Cardiac fibroblast (primary cell): ENCODE results near the gene LTB.

ENCODE experiments used
- DNase-seq, 2 donors: peaks; one replicate each; pipeline versions ENCODE4 v3.0.0 to v3.0.0-alpha.2; 2010; ENCODE audit warnings: low read depth in 2 of 2
- H3K4me3 ChIP-seq, 2 donors: replicated peaks in 1 of 2; 1 replicate in 1 of 2; 2 replicates in 1 of 2; pipeline ENCODE4 v1.5.1; 2011; ENCODE audit warnings: low read depth in 2 of 2, low read length in 2 of 2, mild to moderate bottlenecking in 2 of 2, moderate library complexity in 1 of 2
- TF ChIP-seq, protein P1 (sequence below): IDR thresholded peaks from one replicate; pipeline ENCODE4 v1.5.1; 2011; ENCODE audit warnings: low read depth, mild to moderate bottlenecking, low read length, inconsistent platforms

The LTB gene

DNA sequence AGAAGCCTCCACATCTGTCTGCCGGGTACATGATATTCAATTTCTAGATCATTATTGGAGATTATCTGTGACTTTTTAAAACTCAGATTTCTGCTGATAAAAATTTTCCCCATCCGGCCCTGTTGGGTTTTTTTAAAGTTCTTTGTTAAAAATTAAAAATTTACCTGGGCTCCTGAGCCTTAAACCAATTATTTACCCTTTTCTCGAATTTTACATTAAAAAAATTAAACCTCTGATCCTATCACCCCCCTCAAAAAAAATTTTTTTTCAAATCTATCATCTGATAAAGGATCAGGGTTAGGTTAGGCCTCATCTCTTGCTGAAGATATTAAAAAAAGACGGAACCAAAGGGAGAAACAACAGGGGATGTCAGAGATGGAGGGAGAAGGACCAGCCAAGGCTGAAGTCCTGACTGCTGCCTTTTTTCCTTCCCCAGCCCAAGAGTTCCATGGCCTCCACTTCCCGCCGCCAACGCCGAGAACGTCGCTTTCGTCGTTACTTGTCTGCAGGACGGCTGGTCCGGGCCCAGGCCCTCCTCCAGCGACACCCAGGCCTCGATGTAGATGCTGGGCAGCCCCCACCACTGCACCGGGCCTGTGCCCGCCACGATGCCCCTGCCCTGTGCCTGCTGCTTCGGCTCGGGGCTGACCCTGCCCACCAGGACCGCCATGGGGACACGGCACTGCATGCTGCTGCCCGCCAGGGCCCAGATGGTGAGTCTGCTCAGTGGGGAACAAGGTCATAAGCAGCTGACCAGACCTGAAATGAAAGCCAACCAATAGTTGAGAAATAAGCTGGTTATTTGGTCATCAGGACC lies 34.3 kb downstream of the LTB start:
- TF ChIP-seq, protein P1, sequence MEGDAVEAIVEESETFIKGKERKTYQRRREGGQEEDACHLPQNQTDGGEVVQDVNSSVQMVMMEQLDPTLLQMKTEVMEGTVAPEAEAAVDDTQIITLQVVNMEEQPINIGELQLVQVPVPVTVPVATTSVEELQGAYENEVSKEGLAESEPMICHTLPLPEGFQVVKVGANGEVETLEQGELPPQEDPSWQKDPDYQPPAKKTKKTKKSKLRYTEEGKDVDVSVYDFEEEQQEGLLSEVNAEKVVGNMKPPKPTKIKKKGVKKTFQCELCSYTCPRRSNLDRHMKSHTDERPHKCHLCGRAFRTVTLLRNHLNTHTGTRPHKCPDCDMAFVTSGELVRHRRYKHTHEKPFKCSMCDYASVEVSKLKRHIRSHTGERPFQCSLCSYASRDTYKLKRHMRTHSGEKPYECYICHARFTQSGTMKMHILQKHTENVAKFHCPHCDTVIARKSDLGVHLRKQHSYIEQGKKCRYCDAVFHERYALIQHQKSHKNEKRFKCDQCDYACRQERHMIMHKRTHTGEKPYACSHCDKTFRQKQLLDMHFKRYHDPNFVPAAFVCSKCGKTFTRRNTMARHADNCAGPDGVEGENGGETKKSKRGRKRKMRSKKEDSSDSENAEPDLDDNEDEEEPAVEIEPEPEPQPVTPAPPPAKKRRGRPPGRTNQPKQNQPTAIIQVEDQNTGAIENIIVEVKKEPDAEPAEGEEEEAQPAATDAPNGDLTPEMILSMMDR = no peak
- DNase-seq = no peak
- peak overlapping the region; percentile 42 to 54 for H3K4me3 ChIP-seq

DNA sequence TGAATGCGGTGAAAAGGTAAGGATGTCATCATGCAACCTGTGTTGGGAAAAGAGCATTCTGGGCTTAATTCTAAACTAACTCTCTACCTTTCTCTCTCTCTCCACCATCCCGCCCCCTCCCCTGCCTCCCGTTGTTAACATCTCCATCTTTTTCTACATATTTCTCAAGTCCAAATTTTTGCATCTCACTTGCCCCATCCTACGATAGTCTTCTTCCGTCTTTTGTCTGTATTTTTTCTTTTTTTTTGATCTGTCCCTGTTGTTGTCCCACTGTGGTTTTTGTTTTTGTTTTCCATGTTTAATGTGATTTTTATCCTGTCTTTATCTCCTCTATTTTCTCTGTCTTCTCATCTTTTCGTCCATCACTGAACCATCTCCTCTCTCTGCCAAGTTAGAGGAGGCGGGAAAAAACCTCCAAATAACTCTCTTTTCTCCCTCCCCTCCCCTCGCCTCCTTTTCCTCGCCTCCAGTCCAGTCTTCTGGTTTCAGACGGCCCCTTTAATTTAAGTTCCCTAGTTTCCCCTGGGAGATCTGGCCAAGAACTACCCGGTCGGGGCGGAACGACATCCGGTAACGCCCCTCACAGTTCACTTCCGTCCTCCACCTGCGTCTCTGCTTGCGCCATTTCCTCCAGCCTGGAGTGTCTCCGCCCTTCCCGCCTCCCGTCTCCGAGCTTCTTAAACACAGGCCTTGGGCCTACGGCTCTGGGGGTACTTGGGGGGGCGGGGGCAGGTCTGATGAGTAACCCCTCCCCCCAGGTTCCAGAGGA lies 35.1 kb downstream of the LTB start, which contains the start of gene NFKBIL1:
Gene NFKBIL1 (plus strand): TSS at position 651 of the 769 bp plus-strand sequence. CDS start 87 bp downstream, at position 738.
- DNase-seq = peak; percentile 99
- TF ChIP-seq, protein P1 = no peak
- peak within 1 kb of the TSS; percentile 42 to 54 for H3K4me3 ChIP-seq

DNA sequence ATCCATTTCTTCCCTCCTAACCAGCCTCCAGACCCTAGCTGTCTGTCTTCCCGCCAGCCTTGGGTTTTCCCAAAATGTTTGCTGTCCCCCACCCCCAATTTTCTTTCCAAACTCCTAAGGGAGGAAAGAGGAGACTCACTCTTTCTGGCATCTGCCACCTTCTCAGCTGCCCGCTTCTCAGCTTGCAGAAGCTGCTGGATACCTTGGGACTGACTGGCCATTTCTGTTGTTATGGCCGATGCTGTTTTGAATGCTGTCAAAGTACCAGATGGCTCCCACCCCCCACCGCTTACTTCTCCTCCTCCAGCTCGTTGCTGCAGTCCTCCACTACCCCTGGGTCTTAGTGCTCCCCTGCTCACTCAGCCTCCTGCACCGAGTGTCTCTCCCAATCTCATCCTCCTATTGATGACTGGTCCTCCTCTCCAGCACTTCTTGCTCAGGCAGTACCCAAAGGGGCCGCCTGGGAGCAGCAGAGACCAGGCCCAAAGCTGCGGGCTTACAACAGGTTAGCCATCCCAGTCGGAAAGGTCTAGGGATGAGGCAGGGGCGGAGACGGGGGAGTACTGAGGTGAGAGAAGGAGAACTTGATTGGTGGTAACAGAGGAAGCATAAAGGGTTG lies 35.8 kb downstream of the LTB start, which contains the start of gene ATP6V1G2:
Gene ATP6V1G2 (minus strand): TSS at position 270 of the 619 bp plus-strand sequence. CDS start 49 bp downstream, at position 221.
- TF ChIP-seq, protein P1 = peak; percentile 100
- peak; percentile 94 to 95 for DNase-seq

DNA sequence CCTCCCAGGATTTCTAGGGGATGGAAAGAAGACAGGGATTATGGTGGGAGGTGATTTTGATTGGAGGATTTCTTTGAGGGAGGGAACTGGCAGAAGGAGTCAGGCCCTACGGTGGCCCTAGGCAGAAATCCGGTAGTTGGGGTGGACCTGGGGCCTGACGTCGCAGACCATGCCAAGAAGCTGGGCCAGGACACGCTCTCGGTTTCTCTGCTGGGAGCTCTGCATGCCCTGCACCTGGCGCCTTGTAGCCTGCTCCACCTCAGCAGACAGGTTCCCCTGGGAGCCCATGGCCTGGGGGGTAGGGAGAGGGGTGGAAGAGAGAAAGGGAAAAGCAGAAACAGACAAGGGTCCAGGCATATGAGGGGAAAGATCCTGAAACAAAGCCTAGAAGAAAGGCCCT lies 36.9 kb downstream of the LTB start:
- TF ChIP-seq, protein P1 = no peak
- no peak for DNase-seq
- no peak overlapping the region for H3K4me3 ChIP-seq

More for the DNA sequence above, 35.8 kb downstream of the LTB start, which contains the start of gene ATP6V1G2:
- H3K4me3 ChIP-seq = peak within 1 kb of the TSS; percentile 42 to 54

DNA sequence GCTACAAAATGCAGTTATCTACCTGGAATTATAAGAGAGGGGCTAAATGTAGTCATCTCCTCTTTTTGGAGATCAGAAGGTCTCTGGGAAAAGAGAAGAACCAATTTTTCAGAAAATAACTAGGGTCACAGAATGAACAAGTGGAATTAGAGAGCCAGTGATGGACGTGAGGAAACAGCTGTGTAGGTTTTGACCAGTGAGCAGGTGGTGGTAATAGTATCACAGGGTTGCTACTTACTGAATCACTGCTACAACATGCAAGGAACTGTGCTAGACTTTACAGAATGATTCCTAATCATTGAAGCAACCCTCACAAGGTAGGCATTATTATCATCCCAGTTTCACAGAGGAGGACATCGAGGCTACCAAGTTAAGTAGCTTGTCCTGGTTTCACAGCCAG lies 37.5 kb downstream of the LTB start:
- no peak for DNase-seq
- no peak overlapping the region for H3K4me3 ChIP-seq
- TF ChIP-seq, protein P1 = no peak

DNA sequence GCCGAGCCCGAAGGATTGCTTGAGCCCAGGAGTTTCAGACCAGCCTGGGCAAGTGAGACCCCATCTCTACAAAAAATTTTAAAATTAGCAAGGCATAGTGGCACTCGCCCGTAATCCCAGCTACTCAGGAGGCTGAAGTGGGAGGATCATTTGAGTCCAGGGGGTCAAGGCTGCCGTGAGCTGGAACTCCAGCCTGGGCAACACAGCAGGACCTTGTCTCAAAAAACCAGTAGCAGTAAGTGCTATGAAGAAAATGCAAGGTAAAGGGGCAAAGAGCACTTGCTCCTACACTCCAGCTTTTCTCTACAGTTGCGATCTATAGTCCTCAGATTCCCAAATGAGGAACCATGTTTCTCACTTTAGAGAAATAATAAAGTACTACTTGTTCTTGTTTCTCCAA lies 38.6 kb downstream of the LTB start:
- no peak overlapping the region for H3K4me3 ChIP-seq
- TF ChIP-seq, protein P1 = no peak
- no peak for DNase-seq
